B cell (primary cell): ENCODE data around the gene CPT2.

Experiments used
- CTCF ChIP-seq: fragments of 200-600 bp; IDR thresholded peaks from one replicate; pipeline ENCODE4 v1.8.0; 2022; ENCODE audit warnings: antibody characterized with exemption, mild to moderate bottlenecking
- EZH2 ChIP-seq: IDR thresholded peaks from 2 replicates; pipeline ENCODE4 v1.6.1; 2012; ENCODE audit warnings: borderline replicate concordance, low read depth, mild to moderate bottlenecking, moderate library complexity, low read length; ENCODE audit not compliant: insufficient read depth, poor library complexity, severe bottlenecking

GRCh38 chr1:53241828-53242227 lies 45.2 kb downstream of the CPT2 start:
- TF ChIP-seq CTCF (no peak), EZH2 (no peak)
